ENCODE data around the gene CWC25.

CWC25 gene

DNA sequence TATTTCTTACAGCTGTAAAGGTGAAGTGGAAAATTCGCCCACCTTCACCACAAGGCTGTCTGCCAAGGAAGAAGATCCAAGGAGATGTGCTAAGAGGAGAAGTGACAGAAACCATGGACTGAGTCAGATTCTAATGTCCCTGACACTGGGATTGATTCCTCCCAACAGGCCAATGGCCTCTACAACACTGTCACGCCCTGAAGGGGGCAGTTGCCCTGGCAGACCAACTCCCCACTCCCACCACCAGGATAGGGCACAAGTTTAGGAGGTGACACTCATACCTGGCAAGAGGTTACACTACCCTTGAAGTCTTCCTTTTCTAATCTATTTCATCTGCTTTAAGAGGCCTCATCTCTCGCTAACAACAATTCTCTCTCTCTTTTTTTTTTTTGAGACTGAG lies 41.9 kb downstream of the CWC25 start:
- DNase-seq = no peak

DNA sequence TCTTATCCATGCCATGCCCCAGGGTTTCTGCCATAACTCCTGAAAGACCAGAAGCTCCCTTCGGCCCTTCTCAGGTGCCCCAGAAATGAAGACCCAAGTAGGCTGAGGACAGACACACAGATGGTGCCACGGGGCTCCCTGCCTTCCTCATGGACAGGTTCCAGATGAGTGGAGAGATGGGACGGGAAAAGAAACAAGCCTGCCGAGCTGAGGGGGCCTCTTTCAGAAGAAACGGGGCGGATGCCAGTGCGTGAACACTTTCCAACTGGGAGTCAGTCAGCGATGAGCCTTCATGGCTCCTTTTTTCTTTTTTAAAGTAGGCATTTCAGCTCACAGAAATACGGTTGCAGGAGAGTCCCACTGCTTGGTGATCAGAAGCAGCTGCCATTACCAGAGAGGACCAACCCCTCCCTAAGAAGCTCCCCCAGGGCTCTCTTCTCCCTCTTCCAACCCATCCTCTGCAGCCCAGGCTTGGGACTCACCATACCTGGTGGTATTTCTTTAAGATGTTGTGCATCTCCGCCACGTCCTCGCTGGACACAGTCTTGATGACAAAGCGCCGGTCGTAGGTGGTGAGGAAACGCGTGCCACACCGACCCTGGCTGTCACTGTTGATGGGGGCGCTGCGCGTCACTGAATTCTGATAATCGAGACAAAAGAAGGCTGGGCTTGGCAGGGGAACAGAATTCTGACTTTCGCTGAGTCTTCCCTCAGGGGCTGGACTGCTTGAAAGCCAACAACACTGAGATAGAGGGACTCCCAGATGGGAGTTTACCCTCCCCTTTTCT lies 45.0 kb downstream of the CWC25 start:
- no peak for DNase-seq

GRCh38 chr17:38777641-38778250 lies 47.4 kb downstream of the CWC25 start:
- no peak for DNase-seq

- no peak for DNase-seq
Observed at GRCh38 chr17:38773258-38773657, 51.9 kb downstream of the CWC25 start.

- no peak for DNase-seq
Observed at GRCh38 chr17:38768417-38768816, 56.7 kb downstream of the CWC25 start.

DNA sequence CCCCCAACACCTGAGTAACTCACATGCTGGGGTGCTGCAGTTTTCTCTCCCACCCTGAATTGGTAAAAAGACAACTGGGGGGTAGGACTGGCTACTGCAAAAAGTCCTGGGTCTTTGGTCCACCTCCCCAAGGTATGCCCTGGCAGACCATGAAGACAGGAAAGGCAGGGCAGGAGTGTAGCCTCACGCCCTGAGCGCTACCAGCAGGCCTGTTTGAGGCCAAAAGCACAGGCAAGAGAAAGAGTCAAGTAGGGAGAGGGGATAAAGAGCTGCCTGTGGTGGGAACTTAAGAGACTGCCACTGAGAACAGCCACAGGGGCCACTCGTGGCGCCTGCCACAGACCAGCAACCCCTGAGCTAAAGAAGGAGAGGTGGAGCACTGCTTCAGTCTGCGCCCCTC lies 58.8 kb downstream of the CWC25 start:
- DNase-seq = no peak

DNA sequence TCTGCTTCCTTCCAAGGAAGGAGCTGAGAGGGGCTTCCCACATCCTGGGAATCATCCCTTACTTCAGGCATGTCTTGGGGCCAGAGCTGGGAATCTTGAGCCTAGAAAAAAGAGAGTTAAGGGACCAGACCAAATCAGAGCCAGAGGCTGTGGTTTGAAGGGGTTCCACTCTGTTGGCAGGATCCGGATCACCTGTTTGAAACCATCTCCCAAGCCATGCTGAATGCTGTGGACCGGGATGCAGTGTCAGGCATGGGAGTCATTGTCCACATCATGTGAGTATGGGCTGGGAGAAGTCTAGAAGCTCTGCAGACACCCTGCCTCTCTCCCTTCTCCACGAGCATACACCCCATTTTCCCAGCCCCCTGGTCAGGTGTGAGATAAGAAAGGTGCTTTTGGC lies 62.9 kb downstream of the CWC25 start:
- no peak for DNase-seq

GRCh38 chr17:38761612-38762011 lies 63.5 kb downstream of the CWC25 start:
- no peak for DNase-seq

- DNase-seq = no peak
Observed at GRCh38 chr17:38753071-38753506, 72.0 kb downstream of the CWC25 start.

DNA sequence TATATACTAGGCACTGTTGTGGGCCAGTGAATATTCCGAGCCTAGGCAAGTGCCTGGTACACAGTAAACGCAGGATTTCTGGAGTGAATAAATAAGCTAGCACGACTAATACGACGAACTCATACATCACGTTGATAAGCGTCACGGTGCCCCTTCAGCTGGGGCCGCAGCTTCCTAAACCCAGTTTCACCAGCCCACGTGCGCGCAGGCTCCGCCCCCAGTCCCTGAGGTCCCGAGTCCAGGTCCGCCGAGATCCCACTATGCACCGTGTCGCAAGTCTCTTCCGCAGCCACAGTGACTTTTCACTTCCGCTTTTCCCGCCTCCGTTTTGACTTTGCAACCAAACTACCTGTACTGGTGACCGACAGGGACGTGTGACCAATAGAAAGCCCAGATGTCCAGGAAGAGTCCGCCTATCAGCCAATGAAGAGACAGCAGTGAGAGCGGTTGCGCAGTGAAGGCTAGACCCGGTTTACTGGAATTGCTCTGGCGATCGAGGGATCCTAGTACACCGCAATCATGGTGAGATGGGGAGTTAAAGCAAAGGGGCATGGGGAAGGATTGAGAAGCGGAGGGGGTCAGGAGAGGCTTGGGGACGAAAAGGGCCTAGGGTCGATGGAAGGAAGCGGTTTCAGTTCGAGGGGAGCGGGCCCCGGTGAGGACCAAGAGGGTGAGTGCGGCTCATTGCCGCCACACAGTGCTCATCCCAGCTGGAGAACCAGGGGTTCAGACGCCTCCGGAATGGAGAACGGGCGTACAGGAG lies 72.6 kb downstream of the CWC25 start, which contains the start of gene PSMB3:
TSS of gene PSMB3 (plus strand) at position 434 of the 763 bp plus-strand sequence. CDS start at position 520, 86 bp downstream.
- DNase-seq = peak; percentile 99

- DNase-seq = peak; percentile 22
Observed at GRCh38 chr17:38751808-38752307, 73.3 kb downstream of the CWC25 start.

DNA sequence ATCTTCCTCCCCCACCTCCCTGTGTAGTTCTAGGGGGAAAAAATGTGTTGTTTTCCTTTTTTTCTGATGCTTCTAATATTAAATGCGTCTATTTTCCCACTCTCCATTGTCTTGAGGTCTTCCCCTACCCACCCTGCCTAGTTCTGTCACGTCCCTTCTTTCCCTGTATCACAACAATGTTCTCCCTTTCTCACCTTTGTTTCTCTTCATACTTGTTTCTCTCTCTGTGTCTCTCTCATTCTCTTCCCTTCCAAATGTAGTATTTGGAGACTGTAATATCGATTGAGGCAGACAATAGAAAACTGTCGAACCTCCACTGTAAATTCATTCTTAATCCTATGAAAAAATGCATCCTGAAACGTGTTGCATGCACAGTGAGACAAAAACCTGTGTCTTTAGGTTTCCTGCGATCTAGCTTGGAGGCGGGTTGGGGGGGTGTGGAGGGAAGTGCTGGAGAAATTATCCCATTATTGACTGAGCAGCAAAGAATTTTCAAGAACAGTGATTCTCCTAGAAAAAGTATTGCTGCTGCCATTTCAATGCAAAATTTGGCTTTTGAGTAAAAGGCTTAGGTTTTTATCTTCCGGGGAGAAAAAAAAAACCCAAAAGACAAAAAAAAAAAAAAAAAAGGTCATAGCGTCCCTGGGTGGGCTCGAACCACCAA lies 73.8 kb downstream of the CWC25 start:
- no peak for DNase-seq

All from NCI-H187 treated with DMSO at 0.1 percent for 48 hours (cell line).